Ovary (tissue), 9 donors: ENCODE measurements around the gene TRPT1. TPM values are rescaled to one million over a fixed set of nuclear protein-coding genes. Genes with fewer than 3 reads are reported as not detected.

Experiments used
- DNase-seq, 5 donors: peaks; one replicate each; pipeline ENCODE4 v3.0.0-alpha.2; 2019 to 2020
- H3K27ac ChIP-seq, 2 donors: fragments of 200-600 bp; one replicate each; pipeline versions ENCODE4 v1.5.1 to v1.8.0; 2019 to 2022
- H3K27me3 ChIP-seq: fragments of 200-600 bp; one replicate; pipeline ENCODE4 v1.8.0; 2022
- H3K36me3 ChIP-seq: fragments of 200-600 bp; sonication (generic); one replicate; pipeline ENCODE4 v1.5.1; 2019
- H3K4me1 ChIP-seq: one replicate; pipeline ENCODE4 v1.8.1; 2013; ENCODE audit warnings: mild to moderate bottlenecking, moderate library complexity; ENCODE audit not compliant: insufficient read depth
- H3K4me3 ChIP-seq: fragments of 200-600 bp; sonication (generic); one replicate; pipeline ENCODE4 v1.5.1; 2017
- H3K9me3 ChIP-seq, 2 donors: fragments of 200-600 bp in 1 of 2; sonication (generic) in 1 of 2; one replicate each; pipeline versions ENCODE4 v1.5.1 to v1.8.1; 2013 to 2019; ENCODE audit warnings: mild to moderate bottlenecking in 1 of 2, moderate library complexity in 1 of 2
- CTCF ChIP-seq, 3 donors: fragments of 450-650 bp in 2 of 3; fragments of 200-600 bp in 1 of 3; IDR thresholded peaks; one replicate each; pipeline versions ENCODE4 v1.5.1 to v1.8.0; 2016 to 2022; ENCODE audit warnings: antibody characterized with exemption in 3 of 3, mild to moderate bottlenecking in 1 of 3
- EP300 ChIP-seq: sonication (generic); formaldehyde crosslinking; IDR thresholded peaks from one replicate; pipeline ENCODE4 v1.6.1; 2017; ENCODE audit warnings: antibody characterized with exemption
- POLR2A ChIP-seq: fragments of 450-650 bp; IDR thresholded peaks from one replicate; pipeline ENCODE4 v1.6.1; 2017; ENCODE audit warnings: antibody characterized with exemption, mild to moderate bottlenecking, moderate library complexity
- WGBS, 3 donors: extraction: QIAGEN DNeasy Blood & Tissue Kit in 1 of 3; methylation state at CpG; one replicate each; pipeline versions ENCODE4 v1.1.5 to v1.1.7; 2013 to 2017; 5-methylcytosine and 5-hydroxymethylcytosine counted together
- intact Hi-C, 4 donors: fragments of 100-400 bp; cut with DNase I; formaldehyde crosslinking; loops; one replicate each; pipeline versions ENCODE4 v1.11.0 to v1.15.1; 2022 to 2023
- polyA plus RNA-seq, 2 donors: library from polyadenylated mRNA; stranded (reverse); fragments of 200-250 nt in 1 of 2; fragments of 350-450 nt in 1 of 2; fragmentation: Illumina TruSeq in 1 of 2; extraction: RNeasy Lipid Tissue Mini Kit (QIAGEN cat#74804) in 1 of 2; gene quantifications; one replicate each; pipeline ENCODE4 v1.2.3, GENCODE V29; 2013 to 2014
- total RNA-seq, 7 donors: library from RNA; depleted of rRNA in 2 of 7; stranded (reverse); fragments of >200 nt in 2 of 7; fragmentation: NEBNext Ultra II Directional in 3 of 7; extraction: Animal tissue kit (Norgen Biotek cat#: 25700) in 3 of 7; gene quantifications; one replicate each; pipeline versions ENCODE4 v1.1.0 to v1.2.4, GENCODE V29; 2016 to 2023
- donor health status: DM: no; HTN: no; CAD: no; lungs with moderate emphysema.
- donor health status: DM: no; HTN: no; CAD: no.
- donor health status: Bipolar disorder and iron deficiency.
- donor health status: DM: yes; HTN: yes; CAD: no.
- donor health status: DM: no; HTN: no; CAD: no.
- donor health status: DM: yes; HTN: yes; CAD: no.

TRPT1 gene
- total and polyA plus RNA-seq, 9 donors, result 16.6 to 41.4 (median 32.6) TPM

- Histone ChIP-seq H3K4me3 (peak overlapping the region; percentile 64), H3K4me1 (peaks cover 16% of the 10 kb centered on the region), H3K27me3 (no peaks in the 10 kb centered on the region), H3K9me3 (no peaks in the 10 kb centered on the region), H3K36me3 (no peaks in the 10 kb centered on the region), H3K27ac (peak overlapping the region; percentile 41 to 60)
- peak; percentile 73 to 78 (median 73) for DNase-seq
- no peak for TF ChIP-seq POLR2A
- TF ChIP-seq CTCF (IDR thresholded peaks at IDR 0.05), result no peak
- no peak for TF ChIP-seq EP300
- WGBS, 3 donors, result 1 to 2% (median 1%) methylated on average over 37 to 46 of the region's 46 CpGs
- intact Hi-C loops, result no loop called here
Measured at GRCh38 chr11:64245797-64246620, 20.0 kb upstream of the TRPT1 start.

GRCh38 chr11:64245401-64245796, 19.4 kb upstream of the TRPT1 start:
- Histone ChIP-seq H3K27ac (peak overlapping the region; percentile 41 to 60), H3K36me3 (no peaks in the 10 kb centered on the region), H3K27me3 (no peaks in the 10 kb centered on the region), H3K4me1 (peaks cover 12% of the 10 kb centered on the region), H3K9me3 (no peaks in the 10 kb centered on the region), H3K4me3 (peak overlapping the region; percentile 64)
- intact Hi-C loops, result no loop called here
- 4 to 7% (median 6%) methylated on average over 6 of the region's 6 CpGs for WGBS, 3 donors
- TF ChIP-seq CTCF (IDR thresholded peaks at IDR 0.05) (no peak), EP300 (no peak), POLR2A (no peak)
- peak; percentile 57 to 77 (median 70) for DNase-seq

- Histone ChIP-seq H3K4me1 (peaks cover 14% of the 10 kb centered on the region), H3K27ac (peak overlapping the region; percentile 41 to 60), H3K4me3 (no peak overlapping the region), H3K9me3 (no peaks in the 10 kb centered on the region), H3K27me3 (no peaks in the 10 kb centered on the region), H3K36me3 (no peaks in the 10 kb centered on the region)
- TF ChIP-seq EP300 (no peak), POLR2A (no peak), CTCF (IDR thresholded peaks at IDR 0.05) (no peak)
- intact Hi-C loops, result loop anchor here in 1 of 4 donors (5.0 kb wide), 1 partner anchor 62 kb away; the partner anchor contains the start of gene ESRRA
- 14 to 21% (median 18%) methylated on average over 5 to 6 of the region's 6 CpGs for WGBS, 3 donors
- DNase-seq, result no peak
Measured at GRCh38 chr11:64244966-64245365, 19.0 kb upstream of the TRPT1 start.

- intact Hi-C loops, result loop anchor here in 1 of 4 donors (5.0 kb wide), 1 partner anchor 63 kb away; the partner anchor contains the start of gene ESRRA
- H3K27ac ChIP-seq, result no peak overlapping the region
- peaks cover 14% of the 10 kb centered on the region for H3K4me1 ChIP-seq
Measured at GRCh38 chr11:64244107-64244506, 18.1 kb upstream of the TRPT1 start.

More at GRCh38 chr11:64244107-64244506, 18.1 kb upstream of the TRPT1 start:
- WGBS, 3 donors, result 43 to 58% (median 49%) methylated on average over 5 of the region's 5 CpGs
- H3K4me3 ChIP-seq, result no peak overlapping the region
- no peak for DNase-seq
- H3K36me3 ChIP-seq, result no peaks in the 10 kb centered on the region
- no peaks in the 10 kb centered on the region for H3K27me3 ChIP-seq
- TF ChIP-seq EP300 (no peak), POLR2A (no peak), CTCF (IDR thresholded peaks at IDR 0.05) (no peak)
- no peaks in the 10 kb centered on the region for H3K9me3 ChIP-seq
